GM12864 (cell line): ENCODE measurements around the gene SLC4A3.

Source experiments
- DNase-seq: peaks from one replicate; pipeline ENCODE4 v3.0.0-alpha.2; 2011; ENCODE audit warnings: low read depth
- H3K4me3 ChIP-seq: 2 replicates; pipeline ENCODE4 v1.5.1; 2011; ENCODE audit warnings: mild to moderate bottlenecking, low read depth, low read length, control low read depth
- TF ChIP-seq, protein P1 (sequence below): IDR thresholded peaks from 2 replicates; pipeline ENCODE4 v1.5.1; 2011; ENCODE audit warnings: low read depth, mild to moderate bottlenecking, moderate library complexity, low read length, control low read depth, inconsistent platforms; ENCODE audit errors: missing control alignments

Gene SLC4A3

DNA sequence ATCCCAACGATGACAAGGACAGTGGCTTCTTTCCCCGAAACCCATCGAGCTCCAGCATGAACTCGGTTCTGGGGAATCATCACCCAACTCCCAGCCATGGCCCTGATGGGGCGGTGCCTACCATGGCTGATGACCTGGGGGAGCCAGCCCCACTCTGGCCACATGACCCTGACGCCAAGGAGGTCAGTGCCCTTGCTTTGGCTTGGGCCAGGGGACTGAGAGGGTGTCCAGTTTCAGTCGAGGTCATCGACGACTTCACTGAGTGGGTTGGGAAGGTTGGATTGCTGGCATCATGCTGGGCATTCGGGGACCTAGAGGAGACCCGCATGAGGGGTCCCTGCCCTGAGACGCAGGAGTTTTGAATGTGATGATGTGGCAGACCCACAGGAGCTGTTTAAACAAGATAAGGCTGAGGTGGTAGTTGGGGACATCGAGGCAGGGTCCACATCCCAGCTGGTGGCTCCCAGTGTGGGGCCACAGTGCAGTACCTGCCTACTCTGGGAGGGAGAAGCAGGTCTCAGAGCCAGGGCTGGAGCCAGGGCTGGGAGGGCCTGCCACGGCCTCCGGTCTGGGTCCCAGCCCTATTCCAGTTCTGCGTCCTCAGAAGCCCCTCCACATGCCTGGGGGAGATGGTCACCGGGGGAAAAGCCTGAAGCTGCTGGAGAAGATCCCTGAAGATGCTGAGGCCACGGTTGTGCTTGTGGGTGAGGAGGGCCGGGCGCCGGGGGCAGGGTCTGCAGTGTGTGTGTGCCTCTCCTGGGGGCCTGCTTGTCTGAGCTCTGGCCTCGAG lies 6.0 kb downstream of the SLC4A3 start:
- TF ChIP-seq, protein P1, sequence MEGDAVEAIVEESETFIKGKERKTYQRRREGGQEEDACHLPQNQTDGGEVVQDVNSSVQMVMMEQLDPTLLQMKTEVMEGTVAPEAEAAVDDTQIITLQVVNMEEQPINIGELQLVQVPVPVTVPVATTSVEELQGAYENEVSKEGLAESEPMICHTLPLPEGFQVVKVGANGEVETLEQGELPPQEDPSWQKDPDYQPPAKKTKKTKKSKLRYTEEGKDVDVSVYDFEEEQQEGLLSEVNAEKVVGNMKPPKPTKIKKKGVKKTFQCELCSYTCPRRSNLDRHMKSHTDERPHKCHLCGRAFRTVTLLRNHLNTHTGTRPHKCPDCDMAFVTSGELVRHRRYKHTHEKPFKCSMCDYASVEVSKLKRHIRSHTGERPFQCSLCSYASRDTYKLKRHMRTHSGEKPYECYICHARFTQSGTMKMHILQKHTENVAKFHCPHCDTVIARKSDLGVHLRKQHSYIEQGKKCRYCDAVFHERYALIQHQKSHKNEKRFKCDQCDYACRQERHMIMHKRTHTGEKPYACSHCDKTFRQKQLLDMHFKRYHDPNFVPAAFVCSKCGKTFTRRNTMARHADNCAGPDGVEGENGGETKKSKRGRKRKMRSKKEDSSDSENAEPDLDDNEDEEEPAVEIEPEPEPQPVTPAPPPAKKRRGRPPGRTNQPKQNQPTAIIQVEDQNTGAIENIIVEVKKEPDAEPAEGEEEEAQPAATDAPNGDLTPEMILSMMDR: no peak
- DNase-seq: no peak
- H3K4me3 ChIP-seq: no peak overlapping the region

DNA sequence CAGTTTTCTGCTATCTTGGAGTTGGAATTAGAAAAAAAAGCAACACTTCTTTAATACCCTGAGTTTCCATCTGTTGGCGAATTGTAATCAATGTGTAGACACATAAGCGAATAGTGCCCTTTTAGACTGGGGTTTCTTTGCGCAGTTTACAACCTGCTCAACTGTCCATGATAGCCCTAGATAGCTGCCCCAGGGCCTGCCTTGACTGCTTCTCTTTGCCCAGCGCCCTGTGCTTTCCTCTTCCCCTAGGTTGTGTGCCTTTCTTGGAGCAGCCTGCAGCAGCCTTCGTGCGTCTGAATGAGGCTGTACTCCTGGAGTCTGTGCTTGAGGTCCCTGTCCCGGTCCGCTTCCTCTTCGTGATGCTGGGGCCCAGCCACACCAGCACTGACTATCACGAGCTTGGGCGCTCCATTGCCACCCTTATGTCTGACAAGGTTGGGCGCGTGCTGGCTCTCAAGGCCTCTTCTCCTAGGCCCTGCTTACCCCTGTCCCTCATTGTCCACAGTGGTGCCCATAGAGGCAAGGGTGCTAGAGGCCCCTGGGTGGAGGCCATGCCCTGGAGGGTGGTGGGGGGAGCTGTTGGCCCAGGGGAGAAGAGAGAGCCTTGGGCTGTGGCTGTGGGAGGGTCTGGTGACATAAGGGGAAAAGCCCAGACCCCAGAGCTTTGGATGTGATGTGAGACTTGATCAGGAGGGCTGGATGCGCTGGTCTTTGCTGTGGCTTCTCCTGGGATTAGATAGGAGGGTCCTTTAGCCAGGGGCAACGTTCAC lies 6.9 kb downstream of the SLC4A3 start:
- DNase-seq: no peak
- H3K4me3 ChIP-seq: no peak overlapping the region
- TF ChIP-seq, protein P1: no peak

DNA sequence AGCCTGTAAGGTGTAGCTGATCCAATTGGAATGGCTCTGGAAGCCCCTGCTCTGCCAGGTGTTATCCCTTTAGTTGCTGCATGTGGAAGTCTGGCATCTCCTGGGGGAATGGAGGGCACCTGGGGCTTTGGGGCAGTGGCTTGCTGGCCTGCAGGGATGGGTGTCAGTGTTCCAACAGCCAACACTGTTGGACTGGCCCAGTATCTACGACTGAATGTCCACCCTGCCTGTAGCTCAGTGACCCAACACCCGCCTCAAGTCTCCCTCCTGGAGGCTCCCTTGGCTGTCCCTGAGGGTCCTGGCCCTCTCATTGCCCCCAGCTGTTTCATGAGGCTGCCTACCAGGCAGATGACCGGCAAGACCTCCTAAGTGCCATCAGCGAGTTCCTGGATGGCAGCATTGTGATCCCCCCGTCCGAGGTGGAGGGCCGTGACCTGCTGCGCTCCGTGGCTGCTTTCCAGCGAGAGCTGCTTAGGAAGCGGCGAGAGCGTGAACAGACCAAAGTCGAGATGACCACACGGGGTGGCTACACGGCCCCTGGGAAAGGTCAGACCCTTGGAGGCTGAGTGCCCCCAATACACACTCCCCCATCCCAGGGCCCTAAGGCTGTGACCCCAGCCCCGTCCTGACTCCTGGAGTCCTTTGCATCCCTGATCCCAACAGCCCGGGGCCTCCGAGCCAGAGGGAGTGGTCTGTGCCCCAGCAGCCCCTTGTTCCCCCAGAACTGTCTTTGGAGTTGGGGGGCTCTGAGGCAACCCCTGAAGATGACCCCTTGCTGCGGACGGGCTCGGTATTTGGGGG lies 7.7 kb downstream of the SLC4A3 start:
- TF ChIP-seq, protein P1: no peak
- no peak for DNase-seq
- H3K4me3 ChIP-seq: no peak overlapping the region

DNA sequence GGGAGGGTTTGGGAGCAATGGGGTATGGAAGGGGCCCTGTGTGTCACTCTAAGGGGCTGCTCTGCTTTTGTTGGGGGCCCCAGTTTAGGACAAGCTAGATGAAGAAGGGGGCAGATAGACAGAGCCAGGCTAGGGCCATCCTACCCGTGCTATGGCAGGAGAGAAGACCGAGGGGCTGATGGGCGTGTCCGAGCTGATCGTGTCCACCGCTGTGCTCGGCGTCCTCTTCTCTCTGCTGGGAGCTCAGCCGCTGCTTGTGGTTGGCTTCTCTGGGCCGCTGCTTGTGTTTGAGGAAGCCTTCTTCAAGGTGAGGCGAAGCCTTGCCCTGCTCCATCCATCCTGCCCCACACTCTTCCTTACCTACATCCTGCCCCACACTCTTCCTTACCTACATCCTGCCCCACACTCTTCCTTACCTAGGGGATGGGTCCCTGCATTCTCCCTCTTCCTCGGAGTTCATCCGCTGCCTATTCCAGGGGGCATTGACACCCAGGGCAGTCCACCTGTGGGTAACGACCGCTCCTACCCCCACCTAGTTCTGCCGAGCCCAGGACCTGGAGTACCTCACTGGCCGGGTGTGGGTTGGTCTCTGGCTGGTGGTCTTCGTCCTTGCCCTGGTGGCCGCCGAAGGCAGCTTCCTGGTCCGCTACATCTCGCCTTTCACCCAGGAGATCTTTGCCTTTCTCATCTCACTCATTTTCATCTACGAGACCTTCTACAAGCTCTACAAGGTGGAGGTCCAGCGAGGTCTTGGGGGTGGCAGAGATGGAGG lies 8.9 kb downstream of the SLC4A3 start:
- no peak for DNase-seq
- TF ChIP-seq, protein P1: no peak
- no peak overlapping the region for H3K4me3 ChIP-seq

DNA sequence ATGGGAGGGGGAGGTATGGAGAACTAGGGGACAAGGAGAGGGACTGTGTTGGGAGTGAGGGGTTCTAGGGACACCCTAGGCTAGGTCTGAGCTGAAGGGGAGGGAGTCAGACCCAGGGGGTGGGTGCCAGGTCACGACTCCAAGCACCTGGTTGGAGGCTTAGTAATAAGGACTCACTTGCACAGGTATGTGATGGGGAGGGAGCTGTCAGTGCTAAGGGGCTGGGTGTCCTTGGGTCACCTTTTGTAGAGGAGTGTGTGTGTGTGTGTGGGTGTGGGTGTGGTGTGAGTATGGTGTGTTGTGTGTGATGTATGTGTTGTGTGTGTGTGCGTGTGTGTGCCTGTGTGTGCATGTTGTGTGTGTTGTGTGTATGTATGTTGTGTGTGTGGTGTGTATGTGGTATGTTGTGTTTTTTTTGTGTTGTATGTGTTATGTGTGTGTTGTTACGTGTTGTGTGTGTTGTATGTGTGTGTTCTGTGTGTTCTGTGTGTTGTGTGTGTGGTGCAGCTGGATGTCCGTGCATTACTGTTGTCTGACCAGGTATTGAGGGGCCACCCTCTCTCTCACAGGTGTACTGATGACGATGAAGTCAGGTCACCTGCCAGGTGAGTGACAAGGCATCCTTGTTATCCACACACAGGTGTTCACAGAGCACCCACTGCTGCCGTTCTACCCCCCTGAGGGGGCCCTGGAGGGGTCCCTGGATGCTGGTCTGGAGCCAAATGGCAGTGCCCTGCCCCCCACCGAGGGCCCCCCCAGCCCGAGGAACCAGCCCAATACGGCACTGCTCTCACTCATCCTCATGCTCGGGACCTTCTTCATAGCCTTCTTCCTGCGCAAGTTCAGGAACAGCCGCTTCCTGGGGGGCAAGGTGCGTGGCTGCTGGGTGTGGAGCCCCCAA lies 9.8 kb downstream of the SLC4A3 start:
- TF ChIP-seq, protein P1: no peak
- H3K4me3 ChIP-seq: no peak overlapping the region
- DNase-seq: no peak
